ENCODE data around the gene UFSP1.

The UFSP1 gene

GRCh38 chr7:100867776-100868485 is 21.6 kb downstream of the UFSP1 start:
- H3K9me3 ChIP-seq (ENCODE audit: control insufficient read depth, low read length): no peaks in the 10 kb centered on the region
- no peaks in the 10 kb centered on the region for H3K27me3 ChIP-seq (replicated peaks; ENCODE audit: control insufficient read depth, insufficient read depth, low read length, poor library complexity, severe bottlenecking)
- no peak for DNase-seq
- peaks cover 6% of the 10 kb centered on the region for H3K36me3 ChIP-seq (ENCODE audit: control insufficient read depth, insufficient read depth, low read length)
- peak overlapping the region; percentile 51 for H3K4me3 ChIP-seq (ENCODE audit: insufficient read depth, low read depth, low read length, poor library complexity, severe bottlenecking)
- peaks cover 14% of the 10 kb centered on the region for H3K4me1 ChIP-seq (ENCODE audit: control insufficient read depth, insufficient read depth, low read length, poor library complexity, severe bottlenecking)
- peak overlapping the region; percentile 73 for H3K27ac ChIP-seq (ENCODE audit: insufficient read depth, low read length, poor library complexity, severe bottlenecking)

GRCh38 chr7:100867040-100867775 is 22.3 kb downstream of the UFSP1 start, which contains the start of gene TRIP6:
TSS of gene TRIP6 (plus strand) at chr7:100867387. CDS start at chr7:100867498, 111 bp downstream.
- H3K36me3 ChIP-seq (ENCODE audit: control insufficient read depth, insufficient read depth, low read length): peaks cover 9% of the 10 kb centered on the region
- no peaks in the 10 kb centered on the region for H3K27me3 ChIP-seq (replicated peaks; ENCODE audit: control insufficient read depth, insufficient read depth, low read length, poor library complexity, severe bottlenecking)
- H3K4me3 ChIP-seq (ENCODE audit: insufficient read depth, low read depth, low read length, poor library complexity, severe bottlenecking): peak within 1 kb of the TSS; percentile 51
- no peaks in the 10 kb centered on the region for H3K9me3 ChIP-seq (ENCODE audit: control insufficient read depth, low read length)
- H3K27ac ChIP-seq (ENCODE audit: insufficient read depth, low read length, poor library complexity, severe bottlenecking): peak within 1 kb of the TSS; percentile 73
- peaks cover 14% of the 10 kb centered on the region for H3K4me1 ChIP-seq (ENCODE audit: control insufficient read depth, insufficient read depth, low read length, poor library complexity, severe bottlenecking)
- DNase-seq: peak in 1 of 3 donors; percentile 45

- no peak for DNase-seq
- peaks cover 9% of the 10 kb centered on the region for H3K36me3 ChIP-seq (ENCODE audit: control insufficient read depth, insufficient read depth, low read length)
- H3K9me3 ChIP-seq (ENCODE audit: control insufficient read depth, low read length): no peaks in the 10 kb centered on the region
- no peaks in the 10 kb centered on the region for H3K27me3 ChIP-seq (replicated peaks; ENCODE audit: control insufficient read depth, insufficient read depth, low read length, poor library complexity, severe bottlenecking)
- peaks cover 14% of the 10 kb centered on the region for H3K4me1 ChIP-seq (ENCODE audit: control insufficient read depth, insufficient read depth, low read length, poor library complexity, severe bottlenecking)
- H3K4me3 ChIP-seq (ENCODE audit: insufficient read depth, low read depth, low read length, poor library complexity, severe bottlenecking): peak overlapping the region; percentile 51
- peak overlapping the region; percentile 73 for H3K27ac ChIP-seq (ENCODE audit: insufficient read depth, low read length, poor library complexity, severe bottlenecking)
Observed at GRCh38 chr7:100866729-100867039, 22.8 kb downstream of the UFSP1 start.

- Histone ChIP-seq H3K27me3 (replicated peaks; ENCODE audit: control insufficient read depth, insufficient read depth, low read length, poor library complexity, severe bottlenecking) (no peaks in the 10 kb centered on the region), H3K27ac (ENCODE audit: insufficient read depth, low read length, poor library complexity, severe bottlenecking) (no peak overlapping the region), H3K9me3 (ENCODE audit: control insufficient read depth, low read length) (no peaks in the 10 kb centered on the region), H3K4me3 (ENCODE audit: insufficient read depth, low read depth, low read length, poor library complexity, severe bottlenecking) (no peak overlapping the region), H3K36me3 (ENCODE audit: control insufficient read depth, insufficient read depth, low read length) (peaks cover 15% of the 10 kb centered on the region), H3K4me1 (ENCODE audit: control insufficient read depth, insufficient read depth, low read length, poor library complexity, severe bottlenecking) (peaks cover 14% of the 10 kb centered on the region)
- no peak for DNase-seq
Observed at GRCh38 chr7:100865938-100866728, 23.4 kb downstream of the UFSP1 start.

- DNase-seq: no peak
- Histone ChIP-seq H3K4me3 (ENCODE audit: insufficient read depth, low read depth, low read length, poor library complexity, severe bottlenecking) (no peak overlapping the region), H3K27ac (ENCODE audit: insufficient read depth, low read length, poor library complexity, severe bottlenecking) (no peak overlapping the region), H3K4me1 (ENCODE audit: control insufficient read depth, insufficient read depth, low read length, poor library complexity, severe bottlenecking) (peaks cover 14% of the 10 kb centered on the region), H3K36me3 (ENCODE audit: control insufficient read depth, insufficient read depth, low read length) (peaks cover 22% of the 10 kb centered on the region), H3K9me3 (ENCODE audit: control insufficient read depth, low read length) (no peaks in the 10 kb centered on the region), H3K27me3 (replicated peaks; ENCODE audit: control insufficient read depth, insufficient read depth, low read length, poor library complexity, severe bottlenecking) (no peaks in the 10 kb centered on the region)
Observed at GRCh38 chr7:100865372-100865911, 24.1 kb downstream of the UFSP1 start.

GRCh38 chr7:100864263-100864845 is 25.2 kb downstream of the UFSP1 start:
- Histone ChIP-seq H3K4me3 (ENCODE audit: insufficient read depth, low read depth, low read length, poor library complexity, severe bottlenecking) (no peak overlapping the region), H3K36me3 (ENCODE audit: control insufficient read depth, insufficient read depth, low read length) (peaks cover 32% of the 10 kb centered on the region), H3K27me3 (replicated peaks; ENCODE audit: control insufficient read depth, insufficient read depth, low read length, poor library complexity, severe bottlenecking) (no peaks in the 10 kb centered on the region), H3K27ac (ENCODE audit: insufficient read depth, low read length, poor library complexity, severe bottlenecking) (no peak overlapping the region), H3K9me3 (ENCODE audit: control insufficient read depth, low read length) (no peaks in the 10 kb centered on the region), H3K4me1 (ENCODE audit: control insufficient read depth, insufficient read depth, low read length, poor library complexity, severe bottlenecking) (peaks cover 14% of the 10 kb centered on the region)
- no peak for DNase-seq

GRCh38 chr7:100863406-100863950 is 26.0 kb downstream of the UFSP1 start:
- DNase-seq: no peak
- Histone ChIP-seq H3K4me1 (ENCODE audit: control insufficient read depth, insufficient read depth, low read length, poor library complexity, severe bottlenecking) (peaks cover 14% of the 10 kb centered on the region), H3K27me3 (replicated peaks; ENCODE audit: control insufficient read depth, insufficient read depth, low read length, poor library complexity, severe bottlenecking) (no peaks in the 10 kb centered on the region), H3K27ac (ENCODE audit: insufficient read depth, low read length, poor library complexity, severe bottlenecking) (no peak overlapping the region), H3K9me3 (ENCODE audit: control insufficient read depth, low read length) (no peaks in the 10 kb centered on the region), H3K36me3 (ENCODE audit: control insufficient read depth, insufficient read depth, low read length) (peaks cover 41% of the 10 kb centered on the region), H3K4me3 (ENCODE audit: insufficient read depth, low read depth, low read length, poor library complexity, severe bottlenecking) (no peak overlapping the region)

GRCh38 chr7:100861616-100861985 is 27.9 kb downstream of the UFSP1 start:
- Histone ChIP-seq H3K4me1 (ENCODE audit: control insufficient read depth, insufficient read depth, low read length, poor library complexity, severe bottlenecking) (peaks cover 1% of the 10 kb centered on the region), H3K9me3 (ENCODE audit: control insufficient read depth, low read length) (no peaks in the 10 kb centered on the region), H3K27me3 (replicated peaks; ENCODE audit: control insufficient read depth, insufficient read depth, low read length, poor library complexity, severe bottlenecking) (no peaks in the 10 kb centered on the region), H3K4me3 (ENCODE audit: insufficient read depth, low read depth, low read length, poor library complexity, severe bottlenecking) (no peak overlapping the region), H3K36me3 (ENCODE audit: control insufficient read depth, insufficient read depth, low read length) (peaks cover 41% of the 10 kb centered on the region), H3K27ac (ENCODE audit: insufficient read depth, low read length, poor library complexity, severe bottlenecking) (no peak overlapping the region)
- no peak for DNase-seq

GRCh38 chr7:100860702-100861615 is 28.6 kb downstream of the UFSP1 start:
- H3K36me3 ChIP-seq (ENCODE audit: control insufficient read depth, insufficient read depth, low read length): peaks cover 41% of the 10 kb centered on the region

More at GRCh38 chr7:100860702-100861615, 28.6 kb downstream of the UFSP1 start:
- H3K9me3 ChIP-seq (ENCODE audit: control insufficient read depth, low read length): no peaks in the 10 kb centered on the region
- no peak overlapping the region for H3K27ac ChIP-seq (ENCODE audit: insufficient read depth, low read length, poor library complexity, severe bottlenecking)
- H3K4me1 ChIP-seq (ENCODE audit: control insufficient read depth, insufficient read depth, low read length, poor library complexity, severe bottlenecking): no peaks in the 10 kb centered on the region
- DNase-seq: no peak
- no peaks in the 10 kb centered on the region for H3K27me3 ChIP-seq (replicated peaks; ENCODE audit: control insufficient read depth, insufficient read depth, low read length, poor library complexity, severe bottlenecking)
- H3K4me3 ChIP-seq (ENCODE audit: insufficient read depth, low read depth, low read length, poor library complexity, severe bottlenecking): no peak overlapping the region

Data from effector memory CD4-positive, alpha-beta T cell (primary cell).